ENCODE results near the gene CCDC192. TPM values are rescaled to one million over a fixed set of nuclear protein-coding genes. Genes with fewer than 3 reads are reported as not detected.

CCDC192 gene
- polyA plus RNA-seq, 3 donors, result not detected

DNA sequence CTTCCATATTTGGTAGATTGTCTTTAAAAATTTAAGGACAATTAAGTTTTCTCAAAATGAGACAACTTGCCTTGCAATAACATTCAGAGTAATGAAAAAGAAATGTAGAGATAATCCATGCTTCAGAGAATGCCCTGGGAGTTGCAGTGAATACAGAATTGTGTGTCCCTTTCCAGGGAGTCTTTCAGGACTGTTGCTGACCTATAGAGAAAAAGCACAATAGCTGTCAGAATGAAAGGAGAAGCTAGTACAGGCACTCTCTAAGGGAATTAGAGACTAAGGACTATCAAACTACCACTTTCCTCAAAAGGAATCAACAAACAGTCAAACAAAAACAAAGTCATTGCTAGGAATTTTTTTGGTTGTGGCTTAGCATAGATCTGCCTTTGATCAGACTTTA lies 93.0 kb downstream of the CCDC192 start:
- Histone ChIP-seq H3K4me3 (replicated peaks in 1 of 3; ENCODE audit: low read depth in 2 of 3, low read length in 3 of 3) (no peak overlapping the region), H3K9ac (ENCODE audit: insufficient read depth, low read length, poor library complexity, severe bottlenecking) (no peak overlapping the region), H3K27me3 (ENCODE audit: control insufficient read depth in 2 of 2, insufficient read depth in 2 of 2, low read length in 2 of 2) (no peaks in the 10 kb centered on the region), H3K9me3 (replicated peaks in 1 of 2; ENCODE audit: control insufficient read depth in 1 of 2, insufficient read depth in 1 of 2, low read length in 2 of 2) (peaks cover 3 to 8% of the 10 kb centered on the region in 2 donors), H4K20me1 (ENCODE audit: insufficient read depth, low read length) (no peaks in the 10 kb centered on the region), H3K36me3 (replicated peaks in 1 of 2; ENCODE audit: control insufficient read depth in 1 of 2, insufficient read depth in 2 of 2, low read length in 2 of 2) (no peaks in the 10 kb centered on the region), H3K4me2 (replicated peaks; ENCODE audit: extremely low read depth, low read length, poor library complexity, severe bottlenecking) (no peak overlapping the region), H3K27ac (ENCODE audit: low read depth in 1 of 2, low read length in 2 of 2) (no peak overlapping the region), H3K79me2 (ENCODE audit: insufficient read depth, low read length) (no peaks in the 10 kb centered on the region), H3K4me1 (ENCODE audit: control insufficient read depth in 1 of 2, insufficient read depth in 2 of 2, low read length in 2 of 2) (no peaks in the 10 kb centered on the region), H2AFZ (ENCODE audit: insufficient read depth, low read depth, low read length, poor library complexity, severe bottlenecking) (no peak overlapping the region)
- intact Hi-C loops (cut with micrococcal nuclease), result no loop called here
- Mint-ChIP-seq H3K9me3 (peaks cover 4 to 14% (median 8%) of the 10 kb centered on the region in 7 donors), H3K4me3 (no peak overlapping the region), H3K4me1 (no peaks in the 10 kb centered on the region), H3K27ac (no peak overlapping the region), H3K36me3 (no peaks in the 10 kb centered on the region), H3K27me3 (ENCODE audit: low read depth in 3 of 3) (no peaks in the 10 kb centered on the region)
- DNase-seq, result no peak
- TF ChIP-seq, protein P1, sequence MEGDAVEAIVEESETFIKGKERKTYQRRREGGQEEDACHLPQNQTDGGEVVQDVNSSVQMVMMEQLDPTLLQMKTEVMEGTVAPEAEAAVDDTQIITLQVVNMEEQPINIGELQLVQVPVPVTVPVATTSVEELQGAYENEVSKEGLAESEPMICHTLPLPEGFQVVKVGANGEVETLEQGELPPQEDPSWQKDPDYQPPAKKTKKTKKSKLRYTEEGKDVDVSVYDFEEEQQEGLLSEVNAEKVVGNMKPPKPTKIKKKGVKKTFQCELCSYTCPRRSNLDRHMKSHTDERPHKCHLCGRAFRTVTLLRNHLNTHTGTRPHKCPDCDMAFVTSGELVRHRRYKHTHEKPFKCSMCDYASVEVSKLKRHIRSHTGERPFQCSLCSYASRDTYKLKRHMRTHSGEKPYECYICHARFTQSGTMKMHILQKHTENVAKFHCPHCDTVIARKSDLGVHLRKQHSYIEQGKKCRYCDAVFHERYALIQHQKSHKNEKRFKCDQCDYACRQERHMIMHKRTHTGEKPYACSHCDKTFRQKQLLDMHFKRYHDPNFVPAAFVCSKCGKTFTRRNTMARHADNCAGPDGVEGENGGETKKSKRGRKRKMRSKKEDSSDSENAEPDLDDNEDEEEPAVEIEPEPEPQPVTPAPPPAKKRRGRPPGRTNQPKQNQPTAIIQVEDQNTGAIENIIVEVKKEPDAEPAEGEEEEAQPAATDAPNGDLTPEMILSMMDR (IDR thresholded peaks at IDR 0.05), result no peak

GRCh38 chr5:127799293-127799905 lies 96.2 kb downstream of the CCDC192 start:
- H3K27ac Mint-ChIP-seq, result no peak overlapping the region
- no peaks in the 10 kb centered on the region for H3K27me3 ChIP-seq (ENCODE audit: control insufficient read depth in 2 of 2, insufficient read depth in 2 of 2, low read length in 2 of 2)
- no peak overlapping the region for H3K27ac ChIP-seq (ENCODE audit: low read depth in 1 of 2, low read length in 2 of 2)
- no peaks in the 10 kb centered on the region for H3K36me3 Mint-ChIP-seq
- H3K4me3 ChIP-seq (replicated peaks in 1 of 3; ENCODE audit: low read depth in 2 of 3, low read length in 3 of 3), result no peak overlapping the region
- H3K79me2 ChIP-seq (ENCODE audit: insufficient read depth, low read length), result no peaks in the 10 kb centered on the region
- no peak overlapping the region for H3K9ac ChIP-seq (ENCODE audit: insufficient read depth, low read length, poor library complexity, severe bottlenecking)
- no peaks in the 10 kb centered on the region for H4K20me1 ChIP-seq (ENCODE audit: insufficient read depth, low read length)
- WGBS (ENCODE audit: insufficient coverage), result no CpG with 5 or more reads among the region's 2 CpGs
- TF ChIP-seq, protein P1 (IDR thresholded peaks at IDR 0.05), result no peak
- no peaks in the 10 kb centered on the region for H3K27me3 Mint-ChIP-seq (ENCODE audit: low read depth in 3 of 3)
- H3K9me3 ChIP-seq (replicated peaks in 1 of 2; ENCODE audit: control insufficient read depth in 1 of 2, insufficient read depth in 1 of 2, low read length in 2 of 2), result no peaks in the 10 kb centered on the region
- H3K4me3 Mint-ChIP-seq, result no peak overlapping the region
- no peak overlapping the region for H2AFZ ChIP-seq (ENCODE audit: insufficient read depth, low read depth, low read length, poor library complexity, severe bottlenecking)
- no peaks in the 10 kb centered on the region for H3K36me3 ChIP-seq (replicated peaks in 1 of 2; ENCODE audit: control insufficient read depth in 1 of 2, insufficient read depth in 2 of 2, low read length in 2 of 2)
- peaks cover 0 to 4% (median 0%) of the 10 kb centered on the region in 7 donors for H3K9me3 Mint-ChIP-seq
- no peaks in the 10 kb centered on the region for H3K4me1 ChIP-seq (ENCODE audit: control insufficient read depth in 1 of 2, insufficient read depth in 2 of 2, low read length in 2 of 2)
- H3K4me1 Mint-ChIP-seq, result no peaks in the 10 kb centered on the region
- no peak overlapping the region for H3K4me2 ChIP-seq (replicated peaks; ENCODE audit: extremely low read depth, low read length, poor library complexity, severe bottlenecking)
- no peak for DNase-seq
- intact Hi-C loops (cut with micrococcal nuclease), result no loop called here
